HCT116 (cell line): ENCODE results near the gene ZC3H12C. TPM values are rescaled to one million over a fixed set of nuclear protein-coding genes. Genes with fewer than 3 reads are reported as not detected.

Experiments used
- ATAC-seq: fragments of 200-7000 bp; cut with Tn5 transposase; 2 replicates; pipeline ENCODE4 v1.9.1; 2020; ENCODE audit warnings: mild to moderate bottlenecking, moderate library complexity
- BruUV-seq: library from RNA; stranded (reverse); fragments of 400-500 nt; replicated peaks from 2 replicates; lab custom pipeline; 2021; lab: Mats Ljungman, UMichigan
- CTCF ChIA-PET: fragments of 300-600 bp; sonication (Branson Sonifier 250); formaldehyde crosslinking; loops from one replicate; lab custom pipeline; 2021; ENCODE audit warnings: antibody characterized with exemption; lab: Charles Lee
- POLR2A ChIA-PET: fragments of 300-600, 350-600 bp; sonication (Branson Sonifier 250); formaldehyde crosslinking; loops from one replicate; lab custom pipeline; 2021; ENCODE audit warnings: antibody characterized with exemption; lab: Charles Lee
- RAD21 ChIA-PET, 2 experiments: fragments of 300-600 bp; sonication (Branson Sonifier 250); formaldehyde crosslinking; loops; one replicate each; lab custom pipeline; 2023; ENCODE audit warnings: low total read pairs in 2 of 2; ENCODE audit not compliant: uncharacterized antibody in 2 of 2, unreplicated experiment in 2 of 2, low non-redundant PET in 1 of 2; lab: Charles Lee
- DNase-seq: peaks from one replicate; pipeline ENCODE4 v3.0.0-alpha.2; 2010; ENCODE audit warnings: low read depth, low spot score
- H2AFZ ChIP-seq: fragments of 200-600 bp; shearing (Covaris generic), sonication (generic); 2 replicates; pipeline ENCODE4 v1.6.1; 2017; ENCODE audit warnings: low read depth, mixed run types, mixed read lengths, antibody characterized with exemption, low read length; ENCODE audit not compliant: poor library complexity, severe bottlenecking
- H3K27ac ChIP-seq: 2 replicates; pipeline ENCODE4 v1.5.1; 2012; ENCODE audit warnings: low read depth, low read length
- H3K27me3 ChIP-seq: fragments of 200-600 bp; sonication (generic); 2 replicates; pipeline ENCODE4 v1.6.1; 2016; ENCODE audit warnings: mixed run types, low read length, mixed read lengths; ENCODE audit not compliant: insufficient read depth
- H3K36me3 ChIP-seq, 2 experiments: fragments of 200-500 bp in 1 of 2; fragments of 200-600 bp in 1 of 2; sonication (Bioruptor generic) in 1 of 2; sonication (generic) in 1 of 2; 2 replicates each; pipeline versions ENCODE4 v1.5.1 to v1.6.1; 2014 to 2016; ENCODE audit warnings: low read length in 2 of 2, inconsistent platforms in 1 of 2, mixed read lengths in 1 of 2, mixed run types in 1 of 2; ENCODE audit not compliant: insufficient read depth in 2 of 2, control insufficient read depth in 1 of 2
- H3K4me1 ChIP-seq, 2 experiments: fragments of 200-600 bp in 1 of 2; sonication (generic) in 1 of 2; 2 replicates each; pipeline versions ENCODE4 v1.5.1 to v1.6.1; 2012 to 2017; ENCODE audit warnings: low read length in 2 of 2, inconsistent platforms in 1 of 2, mild to moderate bottlenecking in 1 of 2, mixed read lengths in 1 of 2, mixed run types in 1 of 2, moderate library complexity in 1 of 2; ENCODE audit not compliant: insufficient read depth in 2 of 2, control insufficient read depth in 1 of 2
- H3K4me2 ChIP-seq: fragments of 200-600 bp; sonication (generic); 2 replicates; pipeline ENCODE4 v1.6.1; 2017; ENCODE audit warnings: mixed run types, low read length, mixed read lengths
- H3K4me3 ChIP-seq, 2 experiments: fragments of 200-600 bp in 1 of 2; sonication (generic) in 1 of 2; replicated peaks in 1 of 2; 2 replicates each; pipeline ENCODE4 v1.5.1; 2011 to 2016; ENCODE audit warnings: low read length in 2 of 2, control low read depth in 1 of 2, low read depth in 1 of 2, mild to moderate bottlenecking in 1 of 2, mixed read lengths in 1 of 2, mixed run types in 1 of 2
- H3K79me2 ChIP-seq: fragments of 200-600 bp; sonication (generic); 2 replicates; pipeline ENCODE4 v1.6.1; 2017; ENCODE audit warnings: mild to moderate bottlenecking, mixed run types, low read length, moderate library complexity, mixed read lengths; ENCODE audit not compliant: insufficient read depth
- H3K9ac ChIP-seq: fragments of 200-600 bp; sonication (generic); 2 replicates; pipeline ENCODE4 v1.6.1; 2016; ENCODE audit warnings: low read length, mixed read lengths
- H3K9me2 ChIP-seq: fragments of 200-600 bp; sonication (generic), shearing (Covaris generic); 2 replicates; pipeline ENCODE4 v1.6.1; 2017; ENCODE audit warnings: mixed run types, mild to moderate bottlenecking, moderate library complexity; ENCODE audit not compliant: insufficient read depth
- H3K9me3 ChIP-seq, 2 experiments: fragments of 200-500 bp in 1 of 2; fragments of 200-600 bp in 1 of 2; sonication (Bioruptor generic) in 1 of 2; sonication (generic) in 1 of 2; 2 replicates each; pipeline ENCODE4 v1.6.1; 2014 to 2017; ENCODE audit warnings: low read length in 2 of 2, mixed read lengths in 2 of 2, inconsistent platforms in 1 of 2, low read depth in 1 of 2, mild to moderate bottlenecking in 1 of 2, mixed run types in 1 of 2, moderate library complexity in 1 of 2; ENCODE audit not compliant: control insufficient read depth in 1 of 2, insufficient read depth in 1 of 2
- H4K20me1 ChIP-seq: fragments of 200-600 bp; sonication (generic), shearing (Covaris generic); 2 replicates; pipeline ENCODE4 v1.6.1; 2017; ENCODE audit warnings: mixed run types, mild to moderate bottlenecking, moderate library complexity; ENCODE audit not compliant: insufficient read depth
- ATF3 ChIP-seq: IDR thresholded peaks from 2 replicates; pipeline ENCODE4 v1.6.1; 2012
- CBX3 ChIP-seq: IDR thresholded peaks from 2 replicates; pipeline ENCODE4 v1.6.1; 2012; ENCODE audit warnings: low read depth
- CTCF ChIP-seq, 3 experiments: fragments of 200-600 bp in 1 of 3; sonication (generic) in 1 of 3; IDR thresholded peaks in 2 of 3; conservative IDR thresholded peaks in 1 of 3; 2 replicates each; pipeline ENCODE4 v1.5.1; 2012 to 2017; ENCODE audit warnings: low read depth in 2 of 3, low read length in 2 of 3, antibody characterized with exemption in 1 of 3, borderline replicate concordance in 1 of 3, control low read depth in 1 of 3, mild to moderate bottlenecking in 1 of 3, mixed read lengths in 1 of 3, mixed run types in 1 of 3, moderate library complexity in 1 of 3; ENCODE audit not compliant: insufficient read depth in 1 of 3
- EGR1 ChIP-seq: IDR thresholded peaks from 2 replicates; pipeline ENCODE4 v1.6.1; 2012; ENCODE audit warnings: low read depth
- EZH2phosphoT487 ChIP-seq: fragments of 200-600 bp; IDR thresholded peaks from 2 replicates; pipeline ENCODE4 v1.6.1; 2018; ENCODE audit warnings: antibody characterized with exemption, borderline replicate concordance
- FOSL1 ChIP-seq: IDR thresholded peaks from 2 replicates; pipeline ENCODE4 v1.6.1; 2012; ENCODE audit warnings: low read depth
- JUND ChIP-seq: IDR thresholded peaks from 2 replicates; pipeline ENCODE4 v1.6.1; 2012
- POLR2A ChIP-seq: IDR thresholded peaks from 2 replicates; pipeline ENCODE4 v1.7.0; 2011; ENCODE audit warnings: borderline replicate concordance; ENCODE audit not compliant: insufficient read depth, insufficient read length; ENCODE audit errors: extremely low read depth
- POLR2AphosphoS5 ChIP-seq: IDR thresholded peaks from 2 replicates; pipeline ENCODE4 v1.6.1; 2011; ENCODE audit warnings: mild to moderate bottlenecking, low read depth, low read length, moderate library complexity
- ZNF274 ChIP-seq: fragments of 200-500 bp; sonication (Bioruptor generic); IDR thresholded peaks from 2 replicates; pipeline ENCODE4 v1.6.1; 2014; ENCODE audit warnings: mild to moderate bottlenecking, low read depth, low read length, inconsistent platforms
- intact Hi-C: fragments of 100-400 bp; cut with micrococcal nuclease; formaldehyde crosslinking; loops from 2 replicates; pipeline ENCODE4 v1.10.0; 2022
- total RNA-seq: library from RNA; stranded (reverse); gene quantifications from one replicate; pipeline ENCODE4 v1.2.1, GENCODE V29; 2021; ENCODE audit not compliant: unreplicated experiment

Gene ZC3H12C
- total RNA-seq, 1 experiment from 2014 or later: 10.2 TPM

- H3K79me2 ChIP-seq: peaks cover 96% of the 10 kb centered on the region
- H3K4me3 ChIP-seq: no peak overlapping the region
- H2AFZ ChIP-seq: no peak overlapping the region
- POLR2A ChIA-PET: no interaction called here
- H3K9me2 ChIP-seq: no peaks in the 10 kb centered on the region
- peaks cover 17 to 28% of the 10 kb centered on the region in 2 experiments for H3K4me1 ChIP-seq
- H3K9me3 ChIP-seq: no peaks in the 10 kb centered on the region
- H3K27ac ChIP-seq: no peak overlapping the region
- DNase-seq: no peak
- no peak overlapping the region for H3K4me2 ChIP-seq
- H4K20me1 ChIP-seq: no peaks in the 10 kb centered on the region
- H3K27me3 ChIP-seq: no peaks in the 10 kb centered on the region
- H3K9ac ChIP-seq: no peak overlapping the region
- no peaks in the 10 kb centered on the region; a peak in 1 of 4 replicates for H3K36me3 ChIP-seq
- BruUV-seq: no TSS peak
- CTCF ChIA-PET: no interaction called here
- intact Hi-C loops: loop anchor here (5.0 to 10.0 kb wide), 2 partner anchors 94 to 276 kb away; no protein-coding TSS in a partner anchor
- ATAC-seq: peak; percentile 49
- TF ChIP-seq EGR1 (no peak), POLR2AphosphoS5 (no peak), CBX3 (no peak), ZNF274 (no peak), POLR2A (no peak), EZH2phosphoT487 (no peak), JUND (no peak)
- RAD21 ChIA-PET: no interaction called here
Measured at GRCh38 chr11:110098645-110099044, 5.5 kb downstream of the ZC3H12C start.

- Histone ChIP-seq H3K9ac (no peak overlapping the region), H2AFZ (no peak overlapping the region), H3K27me3 (no peaks in the 10 kb centered on the region), H3K9me3 (no peaks in the 10 kb centered on the region), H3K4me2 (no peak overlapping the region), H3K79me2 (peaks cover 95% of the 10 kb centered on the region), H4K20me1 (no peaks in the 10 kb centered on the region; the same call in 1 of the 2 replicates), H3K4me3 (no peak overlapping the region), H3K9me2 (no peaks in the 10 kb centered on the region), H3K4me1 (peaks cover 2 to 10% of the 10 kb centered on the region in 2 experiments; a peak in 3 of 4 replicates), H3K27ac (no peak overlapping the region), H3K36me3 (no peaks in the 10 kb centered on the region; a peak in 1 of 4 replicates)
- intact Hi-C loops: no loop called here
- no peak for DNase-seq
- POLR2A ChIA-PET: interaction anchor here (1.0 kb wide), 1 partner anchor 8 kb away, joined by 5 read pairs; no protein-coding TSS in a partner anchor
- CTCF ChIA-PET: no interaction called here
- no TSS peak for BruUV-seq
- no peak for ATAC-seq
- RAD21 ChIA-PET: no interaction called here
- no peak for TF ChIP-seq ATF3
- TF ChIP-seq CTCF (IDR thresholded peaks at IDR 0.05 in 2 of 3, conservative IDR thresholded peaks at IDR 0.05 in 1 of 3; ENCODE audit: borderline replicate concordance in 1 of 3, insufficient read depth in 1 of 3, low read depth in 2 of 3, low read length in 2 of 3): no peak
- TF ChIP-seq FOSL1: no peak
- no peak for TF ChIP-seq CBX3
- TF ChIP-seq EGR1: no peak
- TF ChIP-seq, all 23 proteins: peak for 0
Measured at GRCh38 chr11:110100476-110101240, 7.5 kb downstream of the ZC3H12C start.
